ENCODE results near the gene ELMO1.

- no peak for TF ChIP-seq CTCF (IDR thresholded peaks at IDR 0.05)
- TF ChIP-seq POLR2A (IDR thresholded peaks at IDR 0.05) = no peak
Measured at GRCh38 chr7:37265006-37265405, 183.7 kb downstream of the ELMO1 start.

All from lower leg skin (tissue), 3 donors.